GM21723 (cell line): Measurements from ENCODE around the gene ANO5.

ENCODE experiments used
- ATAC-seq: cut with Tn5 transposase; IDR thresholded peaks from one replicate; pipeline ENCODE4 v1.9.1; 2021; ENCODE audit warnings: mild to moderate bottlenecking, moderate library complexity; ENCODE audit not compliant: unreplicated experiment

Gene ANO5

DNA sequence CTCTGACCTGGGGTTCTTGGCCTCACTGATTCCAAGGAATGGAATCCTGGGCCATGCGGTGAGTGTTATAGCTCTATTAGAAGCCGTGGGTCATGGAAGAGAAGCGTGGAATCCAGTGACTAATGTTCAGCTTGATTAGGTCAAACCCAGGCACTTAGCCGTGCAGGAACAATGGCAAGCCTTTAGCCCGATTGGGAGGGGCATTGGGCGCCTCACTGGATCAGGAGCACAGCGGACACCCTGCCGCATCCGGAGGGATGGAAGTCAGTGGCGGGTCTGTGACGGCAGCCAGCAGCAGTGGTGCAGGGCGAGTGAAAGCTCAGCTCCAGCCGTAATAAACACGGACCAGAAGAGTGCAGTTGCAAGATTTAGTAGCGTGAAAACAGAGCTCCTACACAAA, 124.8 kb downstream of the ANO5 start:
- no peak for ATAC-seq

DNA sequence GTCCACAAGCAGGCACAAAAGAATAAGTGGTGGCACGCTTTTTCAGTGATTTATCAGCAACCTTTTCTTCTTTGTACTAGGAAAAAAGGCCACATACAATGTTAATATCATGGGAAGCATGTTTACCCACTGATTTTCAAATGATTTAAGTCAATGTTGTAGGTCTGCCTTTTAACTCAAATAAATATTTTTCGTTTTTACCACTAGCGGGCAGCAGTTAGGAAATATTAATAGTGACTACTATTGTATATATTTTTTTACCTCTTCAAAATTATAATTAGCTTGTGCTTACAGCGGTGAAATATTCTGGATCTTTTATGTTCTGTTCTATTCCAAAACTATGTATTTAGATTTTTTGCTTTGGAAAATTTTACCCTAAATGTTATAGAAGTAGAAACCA, 138.9 kb downstream of the ANO5 start:
- no peak for ATAC-seq
